K562 (cell line): ENCODE results near the gene TTL. TPM values are rescaled to one million over a fixed set of nuclear protein-coding genes. Genes with fewer than 3 reads are reported as not detected.

Experiments
- CBFA2T3 ChIP-seq: fragments of 450-650 bp; IDR thresholded peaks from 2 replicates; pipeline ENCODE4 v1.6.1; 2017
- CBX8 ChIP-seq: fragments of 200-600 bp; sonication (generic); IDR thresholded peaks from 2 replicates; pipeline ENCODE4 v1.6.1; 2012; ENCODE audit warnings: borderline replicate concordance, mixed run types, low read depth, mild to moderate bottlenecking, moderate library complexity, mixed read lengths, low read length, control low read depth, inconsistent platforms; ENCODE audit not compliant: poor library complexity, severe bottlenecking; ENCODE audit errors: extremely low read depth
- CREB1 ChIP-seq, 2 experiments: sonication (generic) in 1 of 2; formaldehyde crosslinking in 1 of 2; IDR thresholded peaks; 2 replicates each; pipeline versions ENCODE4 v1.6.1 to v1.8.0; 2012 to 2022; ENCODE audit warnings: inconsistent platforms in 1 of 2, mild to moderate bottlenecking in 1 of 2, missing genetic modification reagents in 1 of 2, moderate library complexity in 1 of 2
- DACH1 ChIP-seq: fragments of 450-650 bp; IDR thresholded peaks from 2 replicates; pipeline ENCODE4 v1.6.1; 2018; ENCODE audit not compliant: partially characterized antibody
- FOSL1 ChIP-seq: fragments of 200-800 bp; sonication (Bioruptor generic); conservative IDR thresholded peaks from 2 replicates; pipeline ENCODE4 v1.6.1; 2016; ENCODE audit warnings: missing genetic modification characterization, missing compliant biosample characterization
- HNRNPH1 ChIP-seq: fragments of 200-400 bp; formaldehyde crosslinking; optimal IDR thresholded peaks from 2 replicates; pipeline ENCODE3; 2017; ENCODE audit warnings: low read depth, mild to moderate bottlenecking, low read length, moderate library complexity
- ILF3 ChIP-seq: fragments of 450-650 bp; IDR thresholded peaks from 2 replicates; pipeline ENCODE4 v1.6.1; 2018; ENCODE audit warnings: antibody characterized with exemption, mild to moderate bottlenecking, moderate library complexity, borderline replicate concordance
- JUND ChIP-seq, 2 experiments: IDR thresholded peaks; 2 replicates in 1 of 2; 3 replicates in 1 of 2; pipeline ENCODE4 v1.6.1; 2011; ENCODE audit warnings: borderline replicate concordance in 2 of 2, low read depth in 2 of 2, low read length in 2 of 2, improper control_type of control experiment in 1 of 2, missing biosample characterization in 1 of 2, missing genetic modification characterization in 1 of 2, missing genetic modification reagents in 1 of 2
- KLF10 ChIP-seq: fragments of 250-450 bp; sonication (Bioruptor Pico); IDR thresholded peaks from 2 replicates; pipeline ENCODE4 v1.6.1; 2021; ENCODE audit warnings: matching md5 sums
- MEIS2 ChIP-seq: fragments of 450-650 bp; IDR thresholded peaks from 2 replicates; pipeline ENCODE4 v1.6.1; 2014; ENCODE audit warnings: mild to moderate bottlenecking; ENCODE audit not compliant: partially characterized antibody
- NFIC ChIP-seq: fragments of 450-650 bp; IDR thresholded peaks from 2 replicates; pipeline ENCODE4 v1.6.1; 2017; ENCODE audit warnings: mild to moderate bottlenecking, inconsistent platforms
- PTTG1 ChIP-seq: fragments of 450-650 bp; IDR thresholded peaks from 2 replicates; pipeline ENCODE4 v1.6.1; 2016; ENCODE audit warnings: low read depth, mild to moderate bottlenecking, missing genetic modification characterization, missing compliant biosample characterization
- RAD51 ChIP-seq: fragments of 450-650 bp; IDR thresholded peaks from 2 replicates; pipeline ENCODE4 v1.7.1; 2016; ENCODE audit warnings: low read depth, mild to moderate bottlenecking, borderline replicate concordance
- SRSF1 ChIP-seq: fragments of 200-400 bp; formaldehyde crosslinking; IDR thresholded peaks from 2 replicates; pipeline ENCODE4 v1.6.1; 2017; ENCODE audit warnings: mild to moderate bottlenecking, low read depth, low read length, moderate library complexity
- STAT5A ChIP-seq: IDR thresholded peaks from 2 replicates; pipeline ENCODE4 v1.6.1; 2012; ENCODE audit warnings: low read length, inconsistent platforms, borderline replicate concordance
- THRAP3 ChIP-seq: fragments of 450-650 bp; IDR thresholded peaks from 2 replicates; pipeline ENCODE4 v1.6.1; 2016; ENCODE audit warnings: mild to moderate bottlenecking, inconsistent platforms, borderline replicate concordance
- ZNF217 ChIP-seq: sonication (generic); formaldehyde crosslinking; IDR thresholded peaks from 2 replicates; pipeline ENCODE4 v1.8.0; 2022; ENCODE audit warnings: mild to moderate bottlenecking, missing genetic modification reagents
- ZNF354B ChIP-seq: fragments of 250-450 bp; sonication (Bioruptor Pico); IDR thresholded peaks from 2 replicates; pipeline ENCODE4 v1.4.0; 2020
- polyA plus RNA-seq, 8 experiments: library from polyadenylated mRNA; depleted of rRNA in 4 of 8; stranded (reverse) in 5 of 8; unstranded in 3 of 8; fragments of >200 nt; fragmentation: Nextera tagmentation in 2 of 8; fragmentation: Illumina TruSeq in 1 of 8; extraction: Ambion mirVana in 2 of 8; extraction: Trizol in 1 of 8; gene quantifications; 2 replicates each; pipeline versions ENCODE4 v1.2.1 to v1.2.3, GENCODE V29; 2011 to 2014; ENCODE audit warnings: inconsistent platforms in 1 of 8, missing spikeins in 1 of 8
- total RNA-seq, 7 experiments: library from RNA; depleted of rRNA in 6 of 7; stranded (reverse); fragments of >200 nt in 6 of 7; fragmentation: Illumina TruSeq in 2 of 7; extraction: Trizol in 2 of 7; gene quantifications; 2 replicates each; pipeline versions ENCODE4 v1.2.1 to v1.2.3, GENCODE V29; 2011 to 2021; ENCODE audit warnings: low replicate concordance in 1 of 7
- TF ChIP-seq, protein P1 (sequence below): fragments of 450-650 bp; IDR thresholded peaks from 2 replicates; pipeline ENCODE4 v1.6.1; 2017; ENCODE audit warnings: antibody characterized with exemption, mild to moderate bottlenecking
- TF ChIP-seq, protein P2 (sequence below): sonication (generic); formaldehyde crosslinking; IDR thresholded peaks from 2 replicates; pipeline ENCODE4 v1.8.0; 2022; ENCODE audit warnings: missing genetic modification reagents, mild to moderate bottlenecking, moderate library complexity, borderline replicate concordance

The TTL gene
- total and polyA plus RNA-seq, 9 of the 15 experiments (the other 6 are each of a cell fraction or from before 2014, with no cell fraction given): 9.4 to 54.4 (median 34.9) TPM

DNA sequence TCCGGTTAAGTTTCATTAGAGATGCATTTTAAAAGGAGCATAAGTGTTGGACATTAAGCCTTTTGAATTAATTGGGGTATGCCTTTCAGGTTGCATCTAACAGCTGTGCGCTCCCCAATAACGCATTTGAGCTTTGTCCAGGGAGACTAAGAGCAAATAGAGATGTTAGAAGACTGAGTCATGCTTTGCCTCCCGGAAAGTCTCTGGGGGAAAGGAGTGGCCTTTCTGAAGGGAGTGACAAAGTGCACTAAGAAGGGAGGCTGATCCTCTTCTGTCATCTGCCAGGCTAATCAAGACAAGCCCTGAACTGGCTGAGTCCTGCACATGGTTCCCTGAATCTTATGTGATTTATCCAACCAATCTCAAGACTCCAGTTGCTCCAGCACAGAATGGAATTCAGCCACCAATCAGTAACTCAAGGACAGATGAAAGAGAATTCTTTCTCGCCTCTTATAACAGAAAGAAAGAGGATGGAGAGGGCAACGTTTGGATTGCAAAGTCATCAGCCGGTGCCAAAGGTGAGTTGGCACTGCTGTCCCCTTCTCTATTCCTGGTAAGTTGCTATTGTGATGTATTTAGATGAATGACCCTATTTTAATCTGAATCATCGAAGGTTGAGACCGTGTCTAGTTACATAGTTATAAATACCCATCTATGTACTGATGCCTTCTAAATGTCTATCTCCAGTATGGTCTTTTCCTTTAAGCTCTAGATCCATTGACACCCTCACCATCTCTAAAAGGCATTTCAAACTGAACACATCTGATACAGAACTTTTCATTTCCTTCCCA is 12.1 kb downstream of the TTL start (continued):
- TF ChIP-seq JUND (IDR thresholded peaks at IDR 0.05; ENCODE audit: borderline replicate concordance, low read depth, low read length): peak; percentile 65; the same call in 1 of the 2 replicates
- peak; percentile 46; the same call in 1 of the 3 replicates for TF ChIP-seq JUND (tag; IDR thresholded peaks at IDR 0.05; ENCODE audit: borderline replicate concordance, low read depth, low read length)
- no peak for TF ChIP-seq NFIC
- no peak for TF ChIP-seq ZNF217
- TF ChIP-seq, protein P1, sequence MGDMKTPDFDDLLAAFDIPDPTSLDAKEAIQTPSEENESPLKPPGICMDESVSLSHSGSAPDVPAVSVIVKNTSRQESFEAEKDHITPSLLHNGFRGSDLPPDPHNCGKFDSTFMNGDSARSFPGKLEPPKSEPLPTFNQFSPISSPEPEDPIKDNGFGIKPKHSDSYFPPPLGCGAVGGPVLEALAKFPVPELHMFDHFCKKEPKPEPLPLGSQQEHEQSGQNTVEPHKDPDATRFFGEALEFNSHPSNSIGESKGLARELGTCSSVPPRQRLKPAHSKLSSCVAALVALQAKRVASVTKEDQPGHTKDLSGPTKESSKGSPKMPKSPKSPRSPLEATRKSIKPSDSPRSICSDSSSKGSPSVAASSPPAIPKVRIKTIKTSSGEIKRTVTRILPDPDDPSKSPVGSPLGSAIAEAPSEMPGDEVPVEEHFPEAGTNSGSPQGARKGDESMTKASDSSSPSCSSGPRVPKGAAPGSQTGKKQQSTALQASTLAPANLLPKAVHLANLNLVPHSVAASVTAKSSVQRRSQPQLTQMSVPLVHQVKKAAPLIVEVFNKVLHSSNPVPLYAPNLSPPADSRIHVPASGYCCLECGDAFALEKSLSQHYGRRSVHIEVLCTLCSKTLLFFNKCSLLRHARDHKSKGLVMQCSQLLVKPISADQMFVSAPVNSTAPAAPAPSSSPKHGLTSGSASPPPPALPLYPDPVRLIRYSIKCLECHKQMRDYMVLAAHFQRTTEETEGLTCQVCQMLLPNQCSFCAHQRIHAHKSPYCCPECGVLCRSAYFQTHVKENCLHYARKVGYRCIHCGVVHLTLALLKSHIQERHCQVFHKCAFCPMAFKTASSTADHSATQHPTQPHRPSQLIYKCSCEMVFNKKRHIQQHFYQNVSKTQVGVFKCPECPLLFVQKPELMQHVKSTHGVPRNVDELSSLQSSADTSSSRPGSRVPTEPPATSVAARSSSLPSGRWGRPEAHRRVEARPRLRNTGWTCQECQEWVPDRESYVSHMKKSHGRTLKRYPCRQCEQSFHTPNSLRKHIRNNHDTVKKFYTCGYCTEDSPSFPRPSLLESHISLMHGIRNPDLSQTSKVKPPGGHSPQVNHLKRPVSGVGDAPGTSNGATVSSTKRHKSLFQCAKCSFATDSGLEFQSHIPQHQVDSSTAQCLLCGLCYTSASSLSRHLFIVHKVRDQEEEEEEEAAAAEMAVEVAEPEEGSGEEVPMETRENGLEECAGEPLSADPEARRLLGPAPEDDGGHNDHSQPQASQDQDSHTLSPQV: no peak
- no peak for TF ChIP-seq ILF3
- no peak for TF ChIP-seq CBX8
- TF ChIP-seq PTTG1 (tag): no peak
- TF ChIP-seq HNRNPH1: no peak
- TF ChIP-seq MEIS2: peak; percentile 62
- no peak for TF ChIP-seq ZNF354B (CRISPR knock-in tag)
- no peak for TF ChIP-seq CREB1 (IDR thresholded peaks at IDR 0.05)
- no peak for TF ChIP-seq CREB1 (CRISPR knock-in tag; IDR thresholded peaks at IDR 0.05)
- TF ChIP-seq STAT5A: no peak
- TF ChIP-seq, protein P2, sequence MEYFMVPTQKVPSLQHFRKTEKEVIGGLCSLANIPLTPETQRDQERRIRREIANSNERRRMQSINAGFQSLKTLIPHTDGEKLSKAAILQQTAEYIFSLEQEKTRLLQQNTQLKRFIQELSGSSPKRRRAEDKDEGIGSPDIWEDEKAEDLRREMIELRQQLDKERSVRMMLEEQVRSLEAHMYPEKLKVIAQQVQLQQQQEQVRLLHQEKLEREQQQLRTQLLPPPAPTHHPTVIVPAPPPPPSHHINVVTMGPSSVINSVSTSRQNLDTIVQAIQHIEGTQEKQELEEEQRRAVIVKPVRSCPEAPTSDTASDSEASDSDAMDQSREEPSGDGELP: no peak
- TF ChIP-seq RAD51: no peak
- TF ChIP-seq CBFA2T3: peak; percentile 39; the same call in 1 of the 2 replicates
- TF ChIP-seq DACH1: peak; percentile 49
- TF ChIP-seq THRAP3: no peak
- TF ChIP-seq KLF10 (CRISPR knock-in tag): no peak
- TF ChIP-seq FOSL1 (tag): peak; percentile 65
- no peak for TF ChIP-seq SRSF1
